GM19239 (cell line): ENCODE data around the gene ATP6V1C2.

ENCODE experiments used
- DNase-seq: peaks from one replicate; pipeline ENCODE4 v3.0.0; 2011; ENCODE audit warnings: low spot score; ENCODE audit not compliant: insufficient read length
- FAIRE-seq: peaks from 2 replicates; lab custom pipeline; 2011; peaks lifted over from hg19 to GRCh38; lab: Jason Lieb, UNC

Gene ATP6V1C2

GRCh38 chr2:10722252-10722825 lies 909 bp downstream of the ATP6V1C2 start:
- no peak for DNase-seq
- no peak for FAIRE-seq

GRCh38 chr2:10732924-10733565 lies 11.6 kb downstream of the ATP6V1C2 start:
- FAIRE-seq: no peak
- DNase-seq: no peak

- FAIRE-seq (no peak), DNase-seq (no peak)
Observed at GRCh38 chr2:10733566-10733925, 12.1 kb downstream of the ATP6V1C2 start.

GRCh38 chr2:10733980-10734379 lies 12.6 kb downstream of the ATP6V1C2 start:
- DNase-seq (no peak), FAIRE-seq (no peak)

DNA sequence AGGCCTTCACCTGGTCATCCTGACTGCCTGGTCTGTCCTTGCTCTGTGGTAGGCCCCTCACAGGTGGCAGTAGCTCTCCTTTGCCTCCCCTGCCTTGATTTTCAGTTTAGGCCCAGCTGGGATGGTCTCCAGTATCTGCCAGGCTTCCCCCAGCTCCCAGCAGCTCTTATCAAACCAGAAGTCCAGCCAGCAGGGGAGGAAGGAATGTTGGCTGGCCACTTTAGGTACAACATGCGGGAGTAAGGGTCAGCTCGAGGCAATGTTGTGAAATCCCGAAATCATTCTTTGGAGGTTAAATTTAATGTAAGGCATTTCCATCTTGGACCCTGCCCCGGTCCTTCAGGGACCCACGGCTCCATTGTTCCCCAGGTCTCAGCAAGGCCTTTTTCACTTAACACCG lies 16.8 kb downstream of the ATP6V1C2 start:
- FAIRE-seq (no peak), DNase-seq (no peak)

DNA sequence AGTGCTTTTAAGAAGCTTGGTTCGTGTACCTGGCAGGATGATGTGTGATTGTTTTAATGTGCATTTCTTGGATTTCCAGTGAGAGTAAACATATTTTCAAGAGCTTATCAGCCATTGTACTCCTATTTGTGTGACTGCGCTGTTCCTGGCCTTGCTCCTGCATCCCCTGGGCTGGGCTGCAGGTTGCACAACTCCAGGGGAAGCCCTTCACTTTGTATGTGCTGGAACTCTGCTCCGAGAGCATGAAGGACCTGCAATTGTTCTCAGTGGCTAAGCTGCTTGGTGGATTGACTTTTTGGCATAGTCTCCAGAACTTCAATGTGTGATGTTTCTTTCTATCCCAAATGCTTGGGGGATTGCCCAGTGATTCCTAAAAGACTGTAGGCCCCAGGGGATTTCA lies 18.8 kb downstream of the ATP6V1C2 start:
- FAIRE-seq: no peak
- DNase-seq: no peak

DNA sequence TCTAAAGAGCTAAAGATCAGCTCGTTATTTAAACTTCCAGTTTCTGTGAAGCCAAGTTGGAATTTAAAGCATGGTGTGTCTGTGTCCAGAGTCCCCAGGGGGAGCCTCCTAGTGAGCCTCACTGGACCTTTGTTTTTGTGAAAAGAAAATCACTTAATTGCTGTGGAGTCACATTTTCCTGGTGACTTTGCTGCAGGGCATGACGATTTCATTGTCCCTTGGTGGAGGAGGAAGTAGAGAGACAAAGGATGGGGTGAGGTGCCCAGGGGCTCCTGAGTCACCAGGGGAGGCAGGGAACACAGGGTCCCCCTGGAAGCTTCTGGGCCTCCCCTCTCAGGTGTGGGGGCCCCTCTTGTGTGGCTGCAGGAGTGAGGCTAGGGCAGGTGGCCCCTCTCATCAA lies 19.7 kb downstream of the ATP6V1C2 start:
- FAIRE-seq (no peak), DNase-seq (no peak)

GRCh38 chr2:10742666-10743065 lies 21.2 kb downstream of the ATP6V1C2 start:
- FAIRE-seq (no peak), DNase-seq (no peak)

GRCh38 chr2:10750610-10751009 lies 29.2 kb downstream of the ATP6V1C2 start:
- no peak for DNase-seq
- FAIRE-seq: no peak

- DNase-seq (no peak), FAIRE-seq (no peak)
Observed at GRCh38 chr2:10752236-10752635, 30.8 kb downstream of the ATP6V1C2 start.

- DNase-seq: no peak
- FAIRE-seq: no peak
Observed at GRCh38 chr2:10753156-10753555, 31.7 kb downstream of the ATP6V1C2 start.

DNA sequence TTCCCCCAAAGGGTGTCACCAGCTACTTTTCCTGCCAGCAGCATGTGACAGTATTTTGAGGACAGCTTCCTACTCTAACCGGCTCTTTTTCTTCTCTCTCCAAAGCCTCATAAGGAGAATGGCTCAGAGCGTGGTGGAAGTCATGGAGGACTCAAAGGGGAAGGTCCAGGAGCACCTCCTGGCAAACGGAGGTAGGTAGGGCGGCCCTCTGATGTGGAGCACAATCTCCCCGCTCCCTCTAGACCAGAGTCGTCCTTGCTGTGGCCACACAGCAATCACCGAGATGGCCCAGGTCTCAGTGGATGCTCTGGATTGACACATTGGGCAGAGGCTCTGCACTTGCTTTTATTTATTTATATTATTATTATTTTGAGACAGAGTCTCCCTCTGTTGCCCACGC lies 32.4 kb downstream of the ATP6V1C2 start:
- no peak for DNase-seq

GRCh38 chr2:10755621-10756020 lies 34.2 kb downstream of the ATP6V1C2 start:
- no peak for FAIRE-seq
- DNase-seq: no peak

More for the DNA sequence above, 32.4 kb downstream of the ATP6V1C2 start:
- FAIRE-seq: no peak

GRCh38 chr2:10757814-10758286 lies 36.4 kb downstream of the ATP6V1C2 start:
- no peak for DNase-seq
- no peak for FAIRE-seq

- FAIRE-seq: no peak
- DNase-seq: no peak
Observed at GRCh38 chr2:10759151-10759714, 37.8 kb downstream of the ATP6V1C2 start.

- DNase-seq (no peak), FAIRE-seq (no peak)
Observed at GRCh38 chr2:10760794-10761504, 39.5 kb downstream of the ATP6V1C2 start.

DNA sequence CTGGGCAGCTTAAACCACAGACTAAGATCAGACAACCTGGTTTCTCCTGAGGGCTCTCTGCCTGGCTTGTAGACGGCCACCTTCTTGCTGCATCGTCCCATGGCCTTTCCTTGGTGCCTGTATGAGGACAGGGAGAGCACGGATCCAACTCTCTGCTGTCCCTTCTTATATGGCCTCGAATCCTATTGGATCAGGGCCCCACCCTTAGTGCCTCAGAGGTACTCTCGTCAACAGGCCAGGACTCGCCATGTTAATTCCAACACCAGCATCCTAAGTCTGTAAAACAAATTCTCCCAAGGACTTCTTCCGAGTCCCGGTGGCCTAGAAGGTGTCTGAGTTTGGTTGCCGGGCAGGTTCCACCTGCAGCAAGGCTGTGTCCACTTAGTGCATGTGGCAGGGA lies 40.2 kb downstream of the ATP6V1C2 start:
- FAIRE-seq (no peak), DNase-seq (no peak)

DNA sequence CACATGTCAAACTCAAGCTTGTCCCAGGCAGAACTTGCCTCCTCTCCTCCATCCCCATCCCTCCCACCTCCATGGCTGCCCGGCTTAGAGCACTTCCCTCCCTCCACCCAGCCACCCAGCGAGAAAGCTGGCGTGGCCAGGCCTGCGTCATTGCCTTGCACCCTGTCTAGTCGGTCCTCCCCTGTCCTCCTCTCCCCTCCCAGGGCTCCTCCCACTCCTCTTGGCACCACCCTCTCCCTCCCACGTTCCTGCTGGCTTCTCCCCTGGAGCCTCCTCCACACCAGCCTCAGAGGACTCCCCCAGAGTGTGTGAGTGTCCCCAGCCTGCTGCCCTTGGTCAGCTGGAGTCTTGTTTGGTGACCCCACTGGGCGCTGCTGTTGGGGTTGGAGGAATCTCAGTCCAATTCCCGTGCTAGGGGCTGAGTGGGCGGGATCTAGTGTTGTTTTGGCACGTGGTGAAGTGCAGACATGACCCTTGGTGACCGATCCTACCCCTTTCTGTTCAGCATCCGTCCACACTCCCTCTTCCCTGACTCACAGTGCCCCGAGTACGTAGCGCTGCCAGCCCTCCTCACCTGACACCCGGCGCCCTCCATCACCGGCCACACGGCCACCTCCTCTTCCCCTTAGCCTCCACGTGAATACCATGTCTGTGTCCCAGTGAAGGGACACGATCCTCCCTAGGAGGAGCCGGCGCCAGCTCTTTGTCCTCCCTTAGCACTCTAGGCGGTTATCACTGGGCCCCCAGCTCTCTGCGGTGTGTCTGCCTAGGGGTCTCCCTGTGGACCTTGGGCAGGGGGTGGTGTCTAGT lies 41.4 kb downstream of the ATP6V1C2 start:
- FAIRE-seq: no peak
- DNase-seq: no peak

DNA sequence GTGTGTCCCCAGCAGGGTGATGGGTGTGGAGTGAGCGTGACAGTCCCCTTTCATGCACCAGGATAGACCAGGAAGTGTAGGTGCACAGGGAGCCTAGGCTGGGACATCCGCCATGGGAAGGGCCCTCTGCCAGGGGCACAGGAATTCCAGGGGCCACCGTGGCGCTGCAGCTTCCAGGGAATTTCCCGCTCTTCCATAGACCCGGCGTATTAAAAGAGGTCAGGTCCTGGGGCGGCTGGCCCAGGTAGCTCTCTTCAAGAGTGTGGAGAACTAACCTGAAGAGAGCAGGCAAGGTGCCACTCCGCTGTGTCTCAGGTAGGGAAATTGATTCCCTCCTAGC lies 42.0 kb downstream of the ATP6V1C2 start:
- no peak for FAIRE-seq

DNA sequence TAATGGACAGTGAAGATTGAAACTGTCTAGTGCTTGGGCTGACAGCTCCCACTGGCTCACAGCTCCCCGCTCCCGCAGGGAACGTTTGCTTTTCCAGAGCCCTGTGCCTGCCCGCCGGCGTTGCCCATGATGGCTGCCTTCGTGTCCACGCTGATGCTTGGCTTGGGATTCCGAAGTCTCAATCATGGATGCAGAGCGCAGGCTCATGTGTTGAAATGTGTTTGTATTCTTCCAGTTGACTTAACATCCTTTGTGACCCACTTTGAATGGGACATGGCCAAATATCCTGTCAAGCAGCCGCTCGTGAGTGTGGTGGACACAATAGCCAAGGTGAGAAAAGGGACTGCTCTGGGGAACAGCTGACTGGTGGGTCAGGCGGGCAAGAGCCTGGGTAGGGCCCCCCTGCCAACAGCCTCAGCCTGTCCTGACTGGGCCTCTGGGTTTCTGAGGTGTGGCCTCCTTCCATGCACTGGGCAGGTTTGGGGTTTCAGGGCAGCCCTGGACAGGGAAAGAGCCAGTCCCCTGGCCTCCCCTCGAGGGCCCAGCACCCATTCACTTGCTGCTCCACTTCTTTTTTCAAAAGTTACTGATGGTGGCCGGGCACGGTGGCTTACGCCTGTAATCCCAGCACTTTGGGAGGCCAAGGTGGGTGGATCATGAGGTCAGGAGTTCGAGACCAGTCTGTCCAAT lies 42.8 kb downstream of the ATP6V1C2 start:
- DNase-seq (no peak), FAIRE-seq (no peak)

More for the DNA sequence above, 42.0 kb downstream of the ATP6V1C2 start:
- no peak for DNase-seq
